Stimulated activated CD8-positive, alpha-beta memory T cell treated with anti-CD3 and anti-CD28 coated beads, Interleukin-15, amount 100 ng/mL, for 24 hours (primary cell): ENCODE measurements around the gene AHNAK.
"Not testable (repeated sequence)": the region's sequence is repeated elsewhere in the genome, so short reads cannot be mapped to it uniquely, and the experiment has no call there.

ENCODE experiments used
- DNase-seq: peaks from one replicate; pipeline ENCODE4 v3.0.0-alpha.2; 2020; ENCODE audit warnings: low read depth

The AHNAK gene

GRCh38 chr11:62401811-62402210 is 144.8 kb downstream of the AHNAK start:
- no peak for DNase-seq

- no peak for DNase-seq
Measured at GRCh38 chr11:62401356-62401755, 145.2 kb downstream of the AHNAK start.

- no peak for DNase-seq
Measured at GRCh38 chr11:62400760-62401159, 145.8 kb downstream of the AHNAK start.

GRCh38 chr11:62400281-62400680 is 146.3 kb downstream of the AHNAK start:
- no peak for DNase-seq

GRCh38 chr11:62399878-62400266 is 146.7 kb downstream of the AHNAK start:
- no peak for DNase-seq

GRCh38 chr11:62399172-62399877 is 147.3 kb downstream of the AHNAK start:
- DNase-seq = no peak

- no peak for DNase-seq
Measured at GRCh38 chr11:62398011-62398994, 148.3 kb downstream of the AHNAK start.

GRCh38 chr11:62395885-62396551 is 150.6 kb downstream of the AHNAK start:
- no peak for DNase-seq

GRCh38 chr11:62394825-62395538 is 151.6 kb downstream of the AHNAK start:
- no peak for DNase-seq

GRCh38 chr11:62393735-62394134 is 152.9 kb downstream of the AHNAK start:
- no peak for DNase-seq

GRCh38 chr11:62393061-62393611 is 153.5 kb downstream of the AHNAK start:
- no peak for DNase-seq

GRCh38 chr11:62392506-62392905 is 154.1 kb downstream of the AHNAK start:
- DNase-seq = no peak

GRCh38 chr11:62391642-62392425 is 154.8 kb downstream of the AHNAK start:
- DNase-seq = no peak

GRCh38 chr11:62390722-62391121 is 155.9 kb downstream of the AHNAK start:
- DNase-seq = no peak

- DNase-seq = no peak
Measured at GRCh38 chr11:62390237-62390636, 156.4 kb downstream of the AHNAK start.

GRCh38 chr11:62388999-62389398 is 157.6 kb downstream of the AHNAK start:
- no peak for DNase-seq

GRCh38 chr11:62387381-62387780 is 159.2 kb downstream of the AHNAK start:
- DNase-seq = no peak

GRCh38 chr11:62386083-62386482 is 160.5 kb downstream of the AHNAK start:
- DNase-seq = not testable (repeated sequence)

GRCh38 chr11:62383822-62384221 is 162.8 kb downstream of the AHNAK start:
- DNase-seq = no peak
